AG04449 (cell line): ENCODE measurements around the gene KLHL9.

Source experiments
- CTCF ChIA-PET: fragments of 350-600 bp; formaldehyde crosslinking; extraction: SDS; loops from one replicate; lab custom pipeline; 2021; ENCODE audit warnings: antibody characterized with exemption; lab: Yijun Ruan, JAX
- POLR2A ChIA-PET: fragments of 400-600, 350-600 bp; formaldehyde crosslinking; extraction: SDS; loops from one replicate; lab custom pipeline; 2020; ENCODE audit warnings: antibody characterized with exemption, inconsistent platforms; lab: Yijun Ruan, JAX
- DNase-seq: peaks from one replicate; pipeline ENCODE4 v3.0.0-alpha.2; 2010; ENCODE audit warnings: low read depth, low spot score
- H3K4me3 ChIP-seq: 2 replicates; pipeline ENCODE4 v1.5.1; 2011; ENCODE audit warnings: low read depth, mild to moderate bottlenecking, control low read depth, low read length
- TF ChIP-seq, protein P1 (sequence below): IDR thresholded peaks from one replicate; pipeline ENCODE4 v1.5.1; 2011; ENCODE audit warnings: mild to moderate bottlenecking, moderate library complexity, low read length, control low read depth, inconsistent platforms; ENCODE audit not compliant: insufficient read depth; ENCODE audit errors: missing control alignments

KLHL9 gene

DNA sequence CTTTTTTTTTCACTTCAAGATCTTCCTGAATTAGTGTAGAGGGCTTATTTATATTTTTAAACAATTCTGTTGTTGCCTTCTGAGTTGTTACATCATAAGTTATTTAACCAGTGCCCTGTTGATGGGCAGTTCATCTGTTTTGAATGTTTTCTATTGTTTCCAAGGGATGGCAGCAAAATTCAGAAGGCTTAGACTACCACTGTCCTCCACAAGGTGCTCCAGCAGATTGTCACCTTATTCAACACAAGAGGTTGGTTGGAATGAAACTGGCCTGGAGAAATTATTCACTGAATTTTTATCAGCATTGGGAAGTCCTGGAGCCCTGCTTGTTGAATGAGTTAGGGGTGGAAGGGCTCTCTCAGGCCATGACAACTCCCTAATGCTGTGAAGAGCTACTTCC, 1.3 kb upstream of the KLHL9 start:
- ChIA-PET CTCF (interaction anchor here (1.0 to 2.8 kb wide), 4 partner anchors 11 to 59 kb away, joined by 3 to 10 read pairs (median 4); no protein-coding TSS in a partner anchor), POLR2A (no interaction called here)
- DNase-seq: no peak
- no peak overlapping the region for H3K4me3 ChIP-seq
- TF ChIP-seq, protein P1, sequence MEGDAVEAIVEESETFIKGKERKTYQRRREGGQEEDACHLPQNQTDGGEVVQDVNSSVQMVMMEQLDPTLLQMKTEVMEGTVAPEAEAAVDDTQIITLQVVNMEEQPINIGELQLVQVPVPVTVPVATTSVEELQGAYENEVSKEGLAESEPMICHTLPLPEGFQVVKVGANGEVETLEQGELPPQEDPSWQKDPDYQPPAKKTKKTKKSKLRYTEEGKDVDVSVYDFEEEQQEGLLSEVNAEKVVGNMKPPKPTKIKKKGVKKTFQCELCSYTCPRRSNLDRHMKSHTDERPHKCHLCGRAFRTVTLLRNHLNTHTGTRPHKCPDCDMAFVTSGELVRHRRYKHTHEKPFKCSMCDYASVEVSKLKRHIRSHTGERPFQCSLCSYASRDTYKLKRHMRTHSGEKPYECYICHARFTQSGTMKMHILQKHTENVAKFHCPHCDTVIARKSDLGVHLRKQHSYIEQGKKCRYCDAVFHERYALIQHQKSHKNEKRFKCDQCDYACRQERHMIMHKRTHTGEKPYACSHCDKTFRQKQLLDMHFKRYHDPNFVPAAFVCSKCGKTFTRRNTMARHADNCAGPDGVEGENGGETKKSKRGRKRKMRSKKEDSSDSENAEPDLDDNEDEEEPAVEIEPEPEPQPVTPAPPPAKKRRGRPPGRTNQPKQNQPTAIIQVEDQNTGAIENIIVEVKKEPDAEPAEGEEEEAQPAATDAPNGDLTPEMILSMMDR: no peak

DNA sequence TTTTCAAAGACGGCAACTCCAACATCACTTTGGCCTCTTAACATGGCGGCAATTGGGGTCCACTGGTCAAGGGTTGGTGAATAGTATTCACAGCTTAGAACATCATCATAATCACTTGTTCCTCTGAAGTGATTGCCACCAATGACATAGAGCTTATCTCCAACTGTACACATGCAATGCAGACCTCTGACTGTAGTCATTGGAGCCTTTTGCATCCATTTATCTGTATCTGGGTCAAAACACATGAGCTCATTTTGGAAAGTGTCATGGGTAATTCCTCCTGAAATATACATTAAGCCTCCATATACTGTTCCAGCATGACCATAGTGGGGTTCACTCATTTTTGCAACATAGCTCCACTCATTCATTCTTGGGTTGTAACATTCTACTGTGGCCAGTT, 2.0 kb downstream of the KLHL9 start:
- DNase-seq: no peak
- POLR2A ChIA-PET: no interaction called here
- CTCF ChIA-PET: interaction anchor here (0.6 to 3.3 kb wide), 8 partner anchors 10 to 450 kb away, joined by 3 to 17 read pairs (median 3); no protein-coding TSS in a partner anchor
- H3K4me3 ChIP-seq: peak overlapping the region; percentile 81
- TF ChIP-seq, protein P1: no peak

DNA sequence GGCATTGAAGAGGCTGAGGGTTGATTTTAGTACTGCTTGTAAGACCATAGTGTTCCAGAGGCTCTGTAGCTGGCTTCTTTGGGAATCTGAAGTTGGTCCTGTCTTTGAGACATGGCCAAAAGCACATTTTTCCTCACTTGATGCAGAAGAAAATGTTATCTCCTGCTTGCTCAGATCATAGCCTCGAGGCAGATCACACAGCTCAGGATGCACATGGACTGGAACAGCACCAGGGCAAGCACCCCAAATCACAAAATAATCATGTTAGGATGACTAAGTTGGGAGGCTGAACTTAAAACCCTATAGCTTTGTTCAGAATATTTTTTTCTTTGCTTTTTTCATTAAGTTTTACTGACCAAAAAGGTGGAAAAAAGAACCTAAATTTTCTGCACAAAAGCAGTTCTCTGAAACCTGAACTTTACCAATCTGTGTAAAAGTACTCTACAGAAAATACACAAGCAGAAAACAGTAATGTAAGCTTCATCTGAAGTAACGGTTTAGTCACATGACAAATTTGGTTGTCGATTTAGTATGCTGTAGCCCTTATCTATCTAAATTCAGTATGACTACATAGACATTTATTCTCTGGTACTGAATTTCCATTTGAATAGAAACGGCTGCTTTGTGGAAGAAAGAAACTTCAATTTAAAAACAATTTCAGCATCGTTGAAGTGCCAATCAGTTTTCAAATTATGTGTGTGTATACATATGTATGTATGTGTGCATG, 3.4 kb downstream of the KLHL9 start:
- CTCF ChIA-PET: interaction anchor here (0.7 to 5.0 kb wide), 5 partner anchors 13 to 912 kb away, joined by 4 to 36 read pairs (median 4); no protein-coding TSS in a partner anchor
- no peak for DNase-seq
- POLR2A ChIA-PET: interaction anchor here (0.9 kb wide), 1 partner anchor 10 kb away, joined by 7 read pairs; no protein-coding TSS in a partner anchor
- TF ChIP-seq, protein P1: no peak
- peak overlapping the region; percentile 9; the same call in 1 of the 2 replicates for H3K4me3 ChIP-seq

GRCh38 chr9:21326526-21327139, 8.6 kb downstream of the KLHL9 start:
- no peak overlapping the region for H3K4me3 ChIP-seq
- ChIA-PET CTCF (interaction anchor here (0.6 to 2.7 kb wide), 31 partner anchors 8 to 673 kb away, joined by 3 to 33 read pairs (median 5); partner anchors contain the start of gene MTAP), POLR2A (no interaction called here)
- DNase-seq: no peak
- TF ChIP-seq, protein P1: peak; percentile 34

DNA sequence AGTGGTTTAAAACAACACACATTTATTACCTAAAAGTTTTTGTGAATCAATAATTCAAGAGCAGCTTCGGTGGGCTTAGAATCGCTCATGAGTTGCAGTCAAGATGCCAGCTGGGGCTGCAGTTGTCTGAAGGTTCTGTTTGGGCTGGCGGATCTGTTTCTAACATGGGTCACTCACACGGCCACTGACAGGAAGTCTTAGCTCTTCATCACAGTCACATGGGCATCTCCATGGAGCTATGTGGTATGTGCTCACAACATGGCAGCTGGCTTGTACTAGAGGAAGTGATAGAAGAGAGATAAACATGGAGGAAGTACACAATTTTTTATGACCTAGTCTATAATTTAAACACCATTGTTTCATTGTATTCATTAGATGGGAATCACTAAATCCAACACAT, 11.2 kb downstream of the KLHL9 start:
- no peak for DNase-seq
- ChIA-PET CTCF (interaction anchor here (1.2 to 3.2 kb wide), 8 partner anchors 10 to 467 kb away, joined by 3 to 17 read pairs (median 4); partner anchors contain the start of gene KLHL9), POLR2A (interaction anchor here (1.1 kb wide), 1 partner anchor 10 kb away, joined by 3 read pairs; no protein-coding TSS in a partner anchor)
- H3K4me3 ChIP-seq: no peak overlapping the region
- TF ChIP-seq, protein P1: no peak
